HCT116 (cell line): Measurements from ENCODE around the gene SNRPA1.

Experiments used
- CTCF ChIP-seq, 3 experiments: fragments of 200-600 bp in 1 of 3; sonication (generic) in 1 of 3; IDR thresholded peaks in 2 of 3; conservative IDR thresholded peaks in 1 of 3; 2 replicates each; pipeline ENCODE4 v1.5.1; 2012 to 2017; ENCODE audit warnings: low read depth in 2 of 3, low read length in 2 of 3, antibody characterized with exemption in 1 of 3, borderline replicate concordance in 1 of 3, control low read depth in 1 of 3, mild to moderate bottlenecking in 1 of 3, mixed read lengths in 1 of 3, mixed run types in 1 of 3, moderate library complexity in 1 of 3; ENCODE audit not compliant: insufficient read depth in 1 of 3
- TCF7L2 ChIP-seq: IDR thresholded peaks from 2 replicates; pipeline ENCODE4 v1.7.0; 2011; ENCODE audit warnings: borderline replicate concordance, inconsistent platforms; ENCODE audit not compliant: insufficient read depth, insufficient read length; ENCODE audit errors: extremely low read depth

GRCh38 chr15:101272584-101272983, 22.5 kb downstream of the SNRPA1 start:
- TF ChIP-seq TCF7L2: no peak
- TF ChIP-seq CTCF (IDR thresholded peaks at IDR 0.05 in 2 of 3, conservative IDR thresholded peaks at IDR 0.05 in 1 of 3; ENCODE audit: borderline replicate concordance in 1 of 3, insufficient read depth in 1 of 3, low read depth in 2 of 3, low read length in 2 of 3): no peak
